Activated T-helper 2 cell treated with anti-CD3 and anti-CD28 coated beads, Interferon-gamma antibody, Interleukin-2, Interleukin-4, amounts not matched to agents 10 μg/mL and 5 μg/mL and 100 μg/mL, durations not matched to agents 14 hours and 24 hours and 36 hours (primary cell): Measurements from ENCODE around the gene APOBEC4. TPM values are rescaled to one million over a fixed set of nuclear protein-coding genes. Genes with fewer than 3 reads are reported as not detected.
"Not testable (repeated sequence)": the region's sequence is repeated elsewhere in the genome, so short reads cannot be mapped to it uniquely, and the experiment has no call there.

ENCODE experiments used
- DNase-seq: peaks from one replicate; pipeline ENCODE4 v3.0.0; 2021; ENCODE audit warnings: low spot score
- H3K27ac Mint-ChIP-seq: one replicate; pipeline ENCODE4 v1.8.0; 2021; ENCODE audit warnings: mixed read lengths
- H3K27me3 Mint-ChIP-seq: one replicate; pipeline ENCODE4 v1.8.0; 2021; ENCODE audit warnings: low read depth, mixed read lengths
- H3K36me3 Mint-ChIP-seq: one replicate; pipeline ENCODE4 v1.8.0; 2021; ENCODE audit warnings: low read depth, mixed read lengths
- H3K4me1 Mint-ChIP-seq: one replicate; pipeline ENCODE4 v1.8.0; 2021; ENCODE audit warnings: low read depth, mixed read lengths
- H3K4me3 Mint-ChIP-seq: one replicate; pipeline ENCODE4 v1.8.0; 2021; ENCODE audit warnings: low read depth, mild to moderate bottlenecking, moderate library complexity, mixed read lengths
- H3K9me3 Mint-ChIP-seq: one replicate; pipeline ENCODE4 v1.8.0; 2021; ENCODE audit warnings: mixed read lengths
- intact Hi-C: fragments of 100-400 bp; cut with micrococcal nuclease; formaldehyde crosslinking; loops from one replicate; pipeline ENCODE4 v1.15.1; 2023
- total RNA-seq: library from RNA; stranded (reverse); gene quantifications from 2 replicates; pipeline ENCODE4 v1.2.3, GENCODE V29; 2022

APOBEC4 gene
- total RNA-seq, 1 donor from 2014 or later: not detected

GRCh38 chr1:183622884-183623785 lies 30.0 kb downstream of the APOBEC4 start:
- H3K36me3 Mint-ChIP-seq: peaks cover 35% of the 10 kb centered on the region

GRCh38 chr1:183622013-183622412 lies 31.1 kb downstream of the APOBEC4 start:
- H3K4me1 Mint-ChIP-seq: peaks cover 15% of the 10 kb centered on the region
- no peak for DNase-seq
- no peak overlapping the region for H3K27ac Mint-ChIP-seq
- H3K36me3 Mint-ChIP-seq: peaks cover 34% of the 10 kb centered on the region
- no peaks in the 10 kb centered on the region for H3K9me3 Mint-ChIP-seq
- no peaks in the 10 kb centered on the region for H3K27me3 Mint-ChIP-seq
- no peak overlapping the region for H3K4me3 Mint-ChIP-seq
- intact Hi-C loops: loop anchor here (2.0 to 10.0 kb wide), 2 partner anchors 31 to 337 kb away; partner anchors contain the start of gene NCF2

More at GRCh38 chr1:183622884-183623785, 30.0 kb downstream of the APOBEC4 start:
- H3K9me3 Mint-ChIP-seq: no peaks in the 10 kb centered on the region
- no peak overlapping the region for H3K4me3 Mint-ChIP-seq
- H3K27me3 Mint-ChIP-seq: no peaks in the 10 kb centered on the region
- H3K4me1 Mint-ChIP-seq: peaks cover 14% of the 10 kb centered on the region
- H3K27ac Mint-ChIP-seq: peak overlapping the region; percentile 11
- peak; percentile 28 for DNase-seq
- intact Hi-C loops: loop anchor here (2.0 to 10.0 kb wide), 2 partner anchors 32 to 338 kb away; partner anchors contain the start of gene NCF2

DNA sequence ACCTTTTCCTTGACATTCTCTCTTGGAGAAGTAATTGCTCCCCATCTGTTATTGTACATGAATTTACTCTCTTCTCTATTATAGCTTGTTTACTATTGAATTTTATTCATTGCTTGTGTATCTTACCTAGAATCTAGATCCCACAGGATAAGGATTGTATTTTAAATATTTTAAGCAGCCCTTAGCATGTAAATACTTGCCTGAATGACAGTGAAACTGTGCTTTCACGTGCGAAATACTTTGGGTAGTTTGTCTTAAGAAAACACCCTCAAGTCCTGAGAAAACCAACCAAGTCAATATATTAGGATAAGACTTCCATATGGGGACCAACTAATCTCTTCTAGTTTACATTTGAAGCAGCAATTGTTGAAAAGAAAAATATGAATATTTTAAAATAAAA lies 32.8 kb downstream of the APOBEC4 start:
- H3K9me3 Mint-ChIP-seq: no peaks in the 10 kb centered on the region
- H3K4me3 Mint-ChIP-seq: no peak overlapping the region
- no peak for DNase-seq
- no peak overlapping the region for H3K27ac Mint-ChIP-seq
- H3K27me3 Mint-ChIP-seq: no peaks in the 10 kb centered on the region
- peaks cover 14% of the 10 kb centered on the region for H3K4me1 Mint-ChIP-seq
- peaks cover 21% of the 10 kb centered on the region for H3K36me3 Mint-ChIP-seq
- intact Hi-C loops: loop anchor here (2.0 to 10.0 kb wide), 2 partner anchors 26 to 336 kb away; no protein-coding TSS in a partner anchor

GRCh38 chr1:183619781-183620180 lies 33.3 kb downstream of the APOBEC4 start:
- DNase-seq: no peak
- Mint-ChIP-seq H3K36me3 (peaks cover 16% of the 10 kb centered on the region), H3K27ac (no peak overlapping the region), H3K4me3 (no peak overlapping the region), H3K4me1 (peaks cover 14% of the 10 kb centered on the region), H3K27me3 (no peaks in the 10 kb centered on the region), H3K9me3 (no peaks in the 10 kb centered on the region)
- intact Hi-C loops: loop anchor here (2.0 to 10.0 kb wide), 2 partner anchors 27 to 335 kb away; no protein-coding TSS in a partner anchor

DNA sequence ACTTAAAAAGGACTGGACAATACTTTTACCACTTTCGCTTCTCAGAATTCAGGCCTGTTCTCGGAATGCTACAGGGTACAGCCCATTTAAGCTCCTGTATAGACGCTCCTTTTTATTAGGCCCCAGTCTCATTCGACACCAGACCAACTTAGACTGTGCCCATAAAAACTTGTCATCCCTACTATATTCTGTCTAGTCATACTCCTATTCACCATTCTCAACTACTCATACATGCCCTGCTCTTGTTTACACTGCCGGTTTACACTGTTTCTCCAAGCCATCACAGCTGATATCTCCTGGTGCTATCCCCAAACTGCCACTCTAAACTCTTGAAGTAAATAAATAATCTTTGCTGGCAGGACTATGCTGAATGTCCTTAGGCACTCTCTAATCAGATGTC lies 34.9 kb downstream of the APOBEC4 start:
- H3K27me3 Mint-ChIP-seq, H3K4me1 Mint-ChIP-seq, H3K9me3 Mint-ChIP-seq, DNase-seq, intact Hi-C loops, H3K4me3 Mint-ChIP-seq, H3K36me3 Mint-ChIP-seq, H3K27ac Mint-ChIP-seq: not testable (repeated sequence)

DNA sequence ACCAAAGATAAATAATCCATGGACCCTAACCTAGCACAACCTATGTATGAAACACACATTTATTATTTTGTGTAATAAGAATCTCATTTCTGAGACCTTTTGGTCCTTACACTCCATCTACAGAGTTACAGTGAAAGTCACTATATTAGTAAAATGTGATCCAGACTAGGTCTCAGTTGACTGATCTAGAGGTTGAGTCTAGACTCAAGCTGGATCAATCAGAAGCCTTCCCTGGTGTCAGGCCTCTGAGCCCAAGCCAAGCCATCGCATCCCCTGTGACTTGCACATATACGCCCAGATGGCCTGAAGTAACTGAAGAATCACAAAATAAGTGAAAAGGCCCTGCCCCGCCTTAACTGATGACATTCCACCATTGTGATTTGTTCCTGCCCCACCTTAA lies 40.1 kb downstream of the APOBEC4 start:
- DNase-seq, H3K27me3 Mint-ChIP-seq, H3K9me3 Mint-ChIP-seq, H3K4me3 Mint-ChIP-seq, H3K27ac Mint-ChIP-seq, H3K36me3 Mint-ChIP-seq, H3K4me1 Mint-ChIP-seq, intact Hi-C loops: not testable (repeated sequence)

DNA sequence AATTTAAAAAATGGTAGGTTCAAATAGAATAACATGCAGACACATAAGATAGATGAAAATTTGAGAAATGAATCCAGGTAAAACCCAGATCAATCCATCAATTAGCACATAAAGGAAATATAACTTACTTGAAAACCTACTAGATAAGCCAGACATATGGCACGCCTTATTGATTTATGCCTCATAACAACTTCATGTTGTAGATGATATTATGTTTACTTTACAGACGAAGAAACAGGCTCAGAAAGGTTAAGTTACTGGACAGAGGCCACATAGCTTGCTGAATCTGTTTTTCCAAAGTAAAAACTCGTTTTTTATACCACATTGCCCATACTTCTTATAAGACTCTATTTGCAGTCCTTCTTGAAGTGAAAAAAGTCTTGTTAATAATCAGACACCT lies 40.7 kb downstream of the APOBEC4 start:
- H3K27ac Mint-ChIP-seq: no peak overlapping the region
- intact Hi-C loops: no loop called here
- peaks cover 7% of the 10 kb centered on the region for H3K4me1 Mint-ChIP-seq
- no peaks in the 10 kb centered on the region for H3K27me3 Mint-ChIP-seq
- H3K4me3 Mint-ChIP-seq: no peak overlapping the region
- no peak for DNase-seq
- no peaks in the 10 kb centered on the region for H3K9me3 Mint-ChIP-seq
- no peaks in the 10 kb centered on the region for H3K36me3 Mint-ChIP-seq

GRCh38 chr1:183611021-183611420 lies 42.1 kb downstream of the APOBEC4 start:
- H3K36me3 Mint-ChIP-seq: no peaks in the 10 kb centered on the region
- intact Hi-C loops: no loop called here

GRCh38 chr1:183609759-183610452 lies 43.2 kb downstream of the APOBEC4 start:
- Mint-ChIP-seq H3K4me3 (no peak overlapping the region), H3K27ac (no peak overlapping the region), H3K9me3 (no peaks in the 10 kb centered on the region), H3K36me3 (no peaks in the 10 kb centered on the region), H3K4me1 (peaks cover 5% of the 10 kb centered on the region), H3K27me3 (no peaks in the 10 kb centered on the region)
- intact Hi-C loops: no loop called here
- DNase-seq: no peak

More at GRCh38 chr1:183611021-183611420, 42.1 kb downstream of the APOBEC4 start:
- H3K4me1 Mint-ChIP-seq: peaks cover 5% of the 10 kb centered on the region
- H3K9me3 Mint-ChIP-seq: no peaks in the 10 kb centered on the region
- H3K27me3 Mint-ChIP-seq: no peaks in the 10 kb centered on the region
- DNase-seq: no peak
- H3K27ac Mint-ChIP-seq: no peak overlapping the region
- no peak overlapping the region for H3K4me3 Mint-ChIP-seq

DNA sequence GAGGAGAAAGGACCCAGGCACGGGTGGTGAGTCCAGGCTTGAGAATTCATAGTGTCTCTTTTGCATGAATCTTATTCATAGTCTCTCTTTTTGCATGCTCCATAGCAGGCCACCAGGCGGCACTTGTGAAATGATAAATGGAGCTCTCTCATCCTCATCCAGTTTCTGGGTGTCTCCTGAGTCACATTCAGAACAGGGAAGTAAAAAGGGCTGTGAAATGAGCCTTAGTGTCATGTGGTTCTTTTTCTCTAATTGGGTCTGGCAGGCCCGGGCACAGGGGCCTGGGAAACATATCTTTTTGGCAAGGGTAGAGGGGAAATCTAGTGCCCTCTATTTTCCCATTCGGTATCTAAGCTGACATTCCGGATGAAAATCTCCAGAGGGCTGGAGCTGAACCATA lies 43.8 kb downstream of the APOBEC4 start:
- H3K27ac Mint-ChIP-seq: no peak overlapping the region
- intact Hi-C loops: no loop called here
- H3K4me3 Mint-ChIP-seq: no peak overlapping the region
- H3K27me3 Mint-ChIP-seq: no peaks in the 10 kb centered on the region
- H3K4me1 Mint-ChIP-seq: peaks cover 6% of the 10 kb centered on the region
- no peaks in the 10 kb centered on the region for H3K36me3 Mint-ChIP-seq
- DNase-seq: no peak
- no peaks in the 10 kb centered on the region for H3K9me3 Mint-ChIP-seq

DNA sequence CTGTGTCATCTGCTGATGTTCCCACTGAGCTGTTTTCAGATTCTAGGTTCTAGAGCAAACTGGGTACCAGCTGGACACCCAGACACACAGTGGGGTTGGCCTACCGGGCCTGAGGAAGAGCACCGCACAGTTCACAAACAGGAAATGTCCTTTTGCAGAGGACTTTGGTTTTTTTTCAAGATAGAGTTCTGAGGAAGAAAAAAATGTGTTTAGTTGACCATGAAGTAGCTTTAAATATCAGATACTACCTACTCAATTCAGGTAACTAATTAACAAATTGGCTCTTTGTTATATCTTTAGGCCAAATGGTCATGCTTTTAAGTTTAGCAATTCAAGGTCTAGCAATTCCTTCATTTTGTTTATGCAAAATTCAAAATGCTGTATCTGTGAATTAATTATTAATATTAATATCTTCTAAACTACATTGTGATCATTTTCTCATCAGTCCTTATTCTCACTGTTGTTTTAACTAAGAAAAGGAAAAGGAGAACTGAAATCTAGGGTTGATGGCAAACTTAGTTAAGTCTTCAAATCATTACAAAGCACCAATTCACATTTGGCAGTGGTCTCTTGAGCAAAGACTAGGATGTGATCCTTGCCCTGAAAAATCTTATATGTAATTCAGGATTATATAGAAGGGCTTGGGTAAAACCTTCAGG lies 45.7 kb downstream of the APOBEC4 start:
- no peaks in the 10 kb centered on the region for H3K9me3 Mint-ChIP-seq
- H3K27me3 Mint-ChIP-seq: no peaks in the 10 kb centered on the region
- no peaks in the 10 kb centered on the region for H3K36me3 Mint-ChIP-seq
- intact Hi-C loops: no loop called here
- DNase-seq: no peak
- no peak overlapping the region for H3K4me3 Mint-ChIP-seq
- no peak overlapping the region for H3K27ac Mint-ChIP-seq
- peaks cover 12% of the 10 kb centered on the region for H3K4me1 Mint-ChIP-seq

DNA sequence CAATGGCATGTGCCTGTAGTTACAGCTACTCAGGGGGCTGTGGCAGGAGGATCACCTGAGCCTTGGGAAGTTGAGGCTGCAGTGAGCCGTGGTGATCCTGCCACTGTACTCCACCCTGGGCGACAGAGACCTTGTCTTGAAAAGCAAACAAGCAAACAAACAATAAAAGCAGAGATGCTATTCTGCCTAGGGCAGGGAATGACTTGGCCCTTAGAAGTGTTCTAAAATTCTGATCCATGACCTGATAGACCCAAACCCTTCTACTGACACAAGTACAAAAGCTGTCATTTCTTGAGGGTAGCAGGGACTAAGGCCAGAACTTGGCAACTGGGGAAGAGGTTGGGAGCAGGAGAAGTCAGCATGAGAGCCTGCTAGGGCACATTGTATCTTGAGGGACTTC lies 47.2 kb downstream of the APOBEC4 start:
- intact Hi-C loops: no loop called here
- Mint-ChIP-seq H3K27me3 (no peaks in the 10 kb centered on the region), H3K27ac (no peak overlapping the region), H3K36me3 (no peaks in the 10 kb centered on the region), H3K4me1 (peaks cover 15% of the 10 kb centered on the region), H3K4me3 (no peak overlapping the region), H3K9me3 (no peaks in the 10 kb centered on the region)
- no peak for DNase-seq
